Activated CD8-positive, alpha-beta T cell treated with anti-CD3 and anti-CD28 coated beads, Interleukin-2, amount 10 ng/mL, durations not matched to agents 7 days and 5 days (primary cell): ENCODE data around the gene SEPTIN1. TPM values are rescaled to one million over a fixed set of nuclear protein-coding genes. Genes with fewer than 3 reads are reported as not detected.

Source experiments
- ATAC-seq: fragments of 150-1000 bp; cut with Tn5 transposase; one replicate; pipeline ENCODE4 v1.10.0; 2021; ENCODE audit warnings: moderate library complexity
- CTCF ChIA-PET: fragments of 350-600 bp; sonication (Branson Sonifier 250); formaldehyde crosslinking; loops from one replicate; lab custom pipeline; 2021; ENCODE audit warnings: antibody characterized with exemption; lab: Charles Lee
- POLR2A ChIA-PET: fragments of 350-600 bp; sonication (Branson Sonifier 250); formaldehyde crosslinking; loops from one replicate; lab custom pipeline; 2021; ENCODE audit warnings: antibody characterized with exemption; lab: Charles Lee
- DNase-seq: peaks from one replicate; pipeline ENCODE4 v3.0.0-alpha.2; 2020
- H3K27ac Mint-ChIP-seq: one replicate; pipeline ENCODE4 v1.8.0; 2021; ENCODE audit warnings: mild to moderate bottlenecking, mixed read lengths
- H3K27me3 Mint-ChIP-seq: one replicate; pipeline ENCODE4 v1.8.0; 2021; ENCODE audit warnings: low read depth, mixed read lengths
- H3K36me3 Mint-ChIP-seq: one replicate; pipeline ENCODE4 v1.8.0; 2021; ENCODE audit warnings: low read depth, mixed read lengths
- H3K4me1 Mint-ChIP-seq: one replicate; pipeline ENCODE4 v1.8.0; 2021; ENCODE audit warnings: low read depth, mixed read lengths
- H3K4me3 Mint-ChIP-seq: one replicate; pipeline ENCODE4 v1.8.0; 2021; ENCODE audit warnings: mild to moderate bottlenecking, mixed read lengths
- H3K9me3 Mint-ChIP-seq: one replicate; pipeline ENCODE4 v1.8.0; 2022; ENCODE audit warnings: mixed read lengths; ENCODE audit not compliant: insufficient read depth
- total RNA-seq, 2 experiments: library from RNA; stranded (reverse); gene quantifications; one replicate each; pipeline ENCODE4 v1.2.3, GENCODE V29; 2021

The SEPTIN1 gene
- total RNA-seq, 2 experiments from 2014 or later: 321 to 342 TPM

DNA sequence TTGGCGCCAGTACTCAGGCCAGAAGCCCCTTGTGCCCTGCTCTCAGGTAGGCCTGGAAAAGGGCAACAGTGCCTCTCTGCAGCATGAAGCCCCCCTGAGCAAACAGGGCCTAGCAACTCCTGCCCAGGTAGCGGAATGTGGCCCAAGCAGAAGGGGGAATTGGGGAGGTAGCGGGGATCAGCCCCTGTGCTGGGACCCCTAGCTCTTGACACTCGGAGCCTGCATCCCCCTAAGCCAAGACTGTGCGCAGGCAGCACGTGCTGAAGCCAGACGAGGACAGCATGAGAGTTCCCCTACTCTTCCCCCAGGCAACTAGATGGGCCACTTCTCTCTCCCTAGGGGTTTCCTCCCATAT is 26.4 kb downstream of the SEPTIN1 start:
- Mint-ChIP-seq H3K36me3 (peaks cover 69% of the 10 kb centered on the region), H3K4me3 (peak overlapping the region; percentile 95)

DNA sequence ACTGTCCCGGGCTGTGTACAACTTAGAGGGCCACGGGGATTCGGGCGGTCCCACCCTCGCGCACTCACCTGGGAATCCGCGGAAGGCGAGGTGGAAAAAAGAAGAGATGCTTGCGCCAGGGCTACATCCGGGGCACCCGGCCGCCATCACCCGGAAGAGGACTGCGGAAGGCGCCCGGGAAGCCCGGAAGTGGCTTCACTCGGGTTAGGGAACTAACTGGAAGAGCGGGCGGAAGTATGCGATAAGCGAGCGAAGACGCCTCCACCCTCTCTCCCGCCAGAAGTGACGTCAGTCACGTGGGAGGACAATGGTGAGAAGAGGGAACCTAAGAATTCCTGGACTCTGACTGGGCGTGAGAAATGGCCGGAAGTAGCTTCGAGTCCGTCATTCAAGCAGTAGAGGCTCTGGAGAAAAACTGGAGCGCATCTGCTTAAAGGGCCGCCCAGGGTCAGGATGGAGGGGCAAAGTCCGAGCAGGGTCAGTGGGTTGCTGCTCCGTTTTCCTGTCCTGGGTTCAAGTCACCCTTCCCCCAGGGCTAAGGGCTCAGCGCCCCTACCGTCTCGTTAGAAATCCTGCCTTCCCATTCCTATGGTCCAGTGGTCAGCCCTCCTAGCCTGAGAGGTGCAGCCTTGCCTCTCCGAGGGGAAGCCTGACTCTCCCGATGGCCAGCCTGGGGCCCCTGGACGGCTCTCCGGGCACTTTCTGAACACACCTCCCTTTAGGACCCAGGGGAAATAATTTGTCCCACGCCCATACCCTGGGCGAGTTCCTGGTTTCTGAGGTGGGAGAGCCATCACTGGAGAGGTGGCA is 27.0 kb downstream of the SEPTIN1 start, which contains the start of gene CD2BP2:
Gene CD2BP2 (minus strand): TSS at position 165 of the 810 bp plus-strand sequence. CDS start 627 bp downstream, outside the sequence.
- H3K27me3 Mint-ChIP-seq: no peaks in the 10 kb centered on the region
- H3K36me3 Mint-ChIP-seq: peaks cover 70% of the 10 kb centered on the region
- peaks cover 62% of the 10 kb centered on the region for H3K4me1 Mint-ChIP-seq
- ATAC-seq: peak; percentile 83
- no peaks in the 10 kb centered on the region for H3K9me3 Mint-ChIP-seq
- peak; percentile 88 for DNase-seq
- ChIA-PET POLR2A (interaction anchor here (0.6 to 2.0 kb wide), 11 partner anchors 11 to 290 kb away, joined by 3 to 8 read pairs (median 4); partner anchors contain the start of genes ALDOA, SEPTIN1, TBC1D10B and ZNF48), CTCF (interaction anchor here (1.6 to 3.3 kb wide), 3 partner anchors 10 to 55 kb away, joined by 5 to 14 read pairs (median 8); partner anchors contain the start of gene TBC1D10B)
- peak within 1 kb of the TSS; percentile 95 for H3K4me3 Mint-ChIP-seq
- H3K27ac Mint-ChIP-seq: peak within 1 kb of the TSS; percentile 89

More for the DNA sequence above, 26.4 kb downstream of the SEPTIN1 start:
- DNase-seq (no peak), ATAC-seq (no peak)
- H3K9me3 Mint-ChIP-seq: no peaks in the 10 kb centered on the region
- peaks cover 57% of the 10 kb centered on the region for H3K4me1 Mint-ChIP-seq
- H3K27me3 Mint-ChIP-seq: no peaks in the 10 kb centered on the region
- CTCF ChIA-PET: interaction anchor here (1.1 to 3.3 kb wide), 2 partner anchors 10 to 15 kb away, joined by 6 to 14 read pairs; partner anchors contain the start of gene TBC1D10B
- H3K27ac Mint-ChIP-seq: peak overlapping the region; percentile 89
- POLR2A ChIA-PET: interaction anchor here (0.7 to 2.0 kb wide), 8 partner anchors 15 to 291 kb away, joined by 3 to 8 read pairs (median 4); partner anchors contain the start of genes ALDOA, CORO1A and SEPTIN1

DNA sequence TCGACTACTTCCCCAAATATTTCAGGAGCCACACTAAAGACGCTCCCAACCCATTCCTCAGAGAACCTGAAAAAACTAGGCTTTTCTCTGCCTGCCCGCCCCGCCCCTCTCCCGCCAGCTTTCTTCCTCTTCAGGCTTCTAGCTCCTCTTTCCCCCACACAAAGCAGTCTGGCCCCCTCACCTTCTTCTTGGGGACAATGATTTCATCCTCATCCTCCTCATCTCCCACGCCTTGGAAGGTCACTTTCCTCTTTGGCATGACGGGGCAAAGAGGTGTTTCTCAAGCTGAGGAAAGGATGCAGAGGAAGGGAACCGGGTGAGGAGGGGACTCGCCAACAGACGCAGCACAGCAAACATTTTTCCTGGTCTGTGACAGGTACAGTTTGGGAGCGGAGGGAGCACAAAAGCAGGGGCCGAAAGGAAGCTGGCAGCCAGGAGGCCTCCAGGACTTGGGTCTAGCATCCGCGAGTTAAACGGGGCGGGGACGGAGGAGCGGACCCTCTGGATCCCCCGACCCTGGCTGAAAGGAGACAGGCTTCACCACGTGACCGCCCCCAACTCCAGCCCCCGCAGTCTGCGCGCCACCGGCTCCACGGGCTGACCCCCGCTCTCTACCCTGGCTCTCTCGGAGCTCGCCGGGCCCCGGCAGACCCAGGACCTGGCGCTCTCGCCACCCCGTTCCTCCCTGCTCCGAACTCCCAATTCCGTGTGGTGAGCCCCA is 27.8 kb downstream of the SEPTIN1 start:
- Mint-ChIP-seq H3K4me1 (peaks cover 67% of the 10 kb centered on the region), H3K4me3 (peak overlapping the region; percentile 95)
- peak; percentile 59 for ATAC-seq

DNA sequence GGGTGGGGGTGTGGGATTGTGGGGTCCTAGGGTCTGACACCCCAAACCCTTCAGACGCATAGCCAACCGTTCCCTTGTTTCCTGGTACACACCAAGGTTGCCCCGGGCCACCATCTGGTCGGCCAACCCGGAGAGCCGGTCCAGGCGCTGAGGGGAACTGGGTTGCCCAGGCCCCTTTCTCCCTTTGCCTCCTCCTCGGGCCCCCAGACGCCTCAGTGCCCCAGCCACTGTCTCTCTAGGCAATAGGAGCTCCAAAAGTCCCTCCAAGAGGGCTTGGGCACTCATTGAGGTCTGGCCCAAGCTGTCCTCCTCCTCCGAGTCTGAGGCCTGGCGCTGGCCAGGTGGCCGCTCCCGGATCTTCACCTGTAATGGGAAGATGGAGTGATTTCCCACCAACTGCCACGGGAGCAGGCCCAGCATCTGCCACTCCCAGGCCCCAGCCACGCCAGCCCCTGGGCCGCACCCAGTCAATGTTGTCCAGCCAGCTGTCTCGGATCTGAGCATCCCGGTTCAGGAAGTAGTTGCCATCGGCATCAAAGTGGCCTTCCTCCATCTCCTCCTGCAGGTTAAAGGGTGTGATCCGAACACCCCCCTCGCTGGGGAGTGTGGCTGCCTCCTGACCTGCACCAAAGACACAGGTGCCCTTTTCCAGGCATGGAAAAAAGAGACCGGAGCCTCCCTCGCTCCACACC is 28.8 kb downstream of the SEPTIN1 start:
- POLR2A ChIA-PET: interaction anchor here (0.5 to 2.0 kb wide), 5 partner anchors 9 to 56 kb away, joined by 3 to 7 read pairs (median 4); partner anchors contain the start of gene TBC1D10B
- Mint-ChIP-seq H3K27me3 (no peaks in the 10 kb centered on the region), H3K27ac (peak overlapping the region; percentile 30), H3K4me3 (peak overlapping the region; percentile 95), H3K4me1 (peaks cover 75% of the 10 kb centered on the region), H3K36me3 (peaks cover 67% of the 10 kb centered on the region), H3K9me3 (no peaks in the 10 kb centered on the region)
- ATAC-seq: no peak
- DNase-seq: no peak
- CTCF ChIA-PET: interaction anchor here (1.4 to 3.3 kb wide), 4 partner anchors 11 to 76 kb away, joined by 3 to 14 read pairs (median 6); partner anchors contain the start of genes DCTPP1 and TBC1D10B

More for the DNA sequence above, 27.8 kb downstream of the SEPTIN1 start:
- Mint-ChIP-seq H3K9me3 (no peaks in the 10 kb centered on the region), H3K36me3 (peaks cover 69% of the 10 kb centered on the region), H3K27ac (peak overlapping the region; percentile 89), H3K27me3 (no peaks in the 10 kb centered on the region)
- DNase-seq: no peak
- ChIA-PET POLR2A (interaction anchor here (0.6 to 2.0 kb wide), 9 partner anchors 11 to 289 kb away, joined by 3 to 7 read pairs (median 4); partner anchors contain the start of genes ALDOA, TBC1D10B and ZNF48), CTCF (interaction anchor here (1.4 to 3.3 kb wide), 4 partner anchors 10 to 75 kb away, joined by 3 to 14 read pairs (median 6); partner anchors contain the start of genes DCTPP1 and TBC1D10B)

DNA sequence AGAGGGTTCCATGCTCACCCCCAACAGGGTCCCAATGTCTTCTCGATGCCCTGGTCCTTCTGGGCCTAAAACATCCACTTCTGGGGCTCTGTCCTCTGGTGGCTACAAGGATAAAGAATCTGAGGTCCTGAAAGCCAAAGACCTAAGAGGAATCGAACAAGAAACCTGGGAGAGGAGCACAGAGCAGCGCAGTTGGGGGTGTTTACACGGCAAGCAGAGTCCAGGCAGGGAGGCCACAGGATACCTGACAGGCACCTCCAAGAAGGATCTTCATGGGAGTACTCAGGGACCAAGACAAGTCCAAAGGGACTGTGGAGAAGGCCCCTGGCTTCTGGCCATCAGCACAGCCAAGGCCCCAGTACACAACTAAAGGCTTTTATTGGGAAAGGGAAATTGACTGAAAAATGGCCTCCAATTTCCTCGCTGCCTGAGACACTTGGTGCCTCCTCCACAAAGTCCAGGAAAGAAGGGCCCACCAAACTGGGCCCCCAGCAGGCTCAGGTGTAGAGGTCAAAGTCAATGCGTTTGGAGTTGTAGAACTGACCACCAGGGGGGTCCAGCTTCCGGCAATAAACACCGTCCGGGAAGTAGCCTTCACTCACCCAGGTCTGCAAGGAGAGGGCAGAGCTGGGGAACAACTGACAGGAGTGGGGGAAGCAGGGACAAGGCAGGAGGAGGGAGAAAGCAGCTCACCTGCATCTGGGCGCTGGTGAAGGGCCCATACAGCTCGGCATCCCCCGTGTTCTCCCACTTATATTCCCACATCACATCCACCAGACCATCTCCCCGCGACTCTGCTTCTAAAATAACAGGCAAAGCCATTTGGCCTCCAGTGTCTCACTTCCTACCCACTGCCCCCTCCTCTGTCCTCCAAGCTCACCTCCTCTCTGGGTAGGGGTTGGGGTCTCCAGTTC is 29.6 kb downstream of the SEPTIN1 start:
- Mint-ChIP-seq H3K36me3 (peaks cover 65% of the 10 kb centered on the region), H3K9me3 (no peaks in the 10 kb centered on the region), H3K4me1 (peaks cover 74% of the 10 kb centered on the region), H3K4me3 (peak overlapping the region; percentile 12), H3K27me3 (no peaks in the 10 kb centered on the region), H3K27ac (peak overlapping the region; percentile 60)
- POLR2A ChIA-PET: interaction anchor here (1.2 kb wide), 1 partner anchor 8 kb away, joined by 4 read pairs; no protein-coding TSS in a partner anchor
- ATAC-seq (no peak), DNase-seq (no peak)
- CTCF ChIA-PET: interaction anchor here (3.3 kb wide), 1 partner anchor 18 kb away, joined by 14 read pairs; the partner anchor contains the start of gene TBC1D10B

DNA sequence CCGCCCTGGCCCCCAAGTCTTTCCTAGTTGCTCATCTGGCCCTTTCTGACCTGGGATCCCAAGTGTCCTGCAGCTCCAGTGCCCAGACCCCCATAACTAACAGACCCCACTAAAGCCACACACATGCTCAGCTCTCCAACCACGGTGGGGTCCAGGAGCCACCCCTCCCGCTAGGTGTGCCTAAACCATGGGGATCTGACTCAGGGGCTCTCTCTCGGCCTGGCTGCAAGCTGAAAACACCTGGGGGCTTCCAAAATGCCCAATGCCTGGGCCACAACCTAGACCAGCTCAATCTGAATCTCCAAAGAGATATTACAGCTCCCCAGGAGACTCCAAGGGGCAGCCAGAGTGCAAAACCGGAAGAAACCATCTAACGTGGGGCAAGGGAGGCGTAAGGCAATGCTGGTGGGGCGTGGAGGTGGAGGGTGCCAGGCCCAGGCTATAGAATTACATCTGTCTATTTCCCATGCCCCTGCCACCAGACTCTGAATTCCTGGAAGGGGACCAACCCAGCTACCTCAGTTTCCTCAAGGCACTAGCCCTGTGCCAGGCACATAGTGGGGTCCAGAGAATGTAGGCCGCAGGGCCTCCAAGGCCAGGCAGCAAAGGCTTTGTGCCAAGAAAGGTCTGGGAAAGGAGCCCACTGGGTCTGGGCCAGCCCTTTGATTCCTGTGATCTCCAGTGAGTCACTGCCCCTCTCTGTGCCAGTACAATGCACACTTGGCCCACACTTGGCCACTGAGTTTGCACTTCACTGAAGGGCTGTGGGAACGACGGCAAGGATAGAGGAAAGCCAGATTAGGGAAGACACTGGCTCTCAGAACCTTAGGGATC is 30.6 kb downstream of the SEPTIN1 start:
- Mint-ChIP-seq H3K36me3 (peaks cover 56% of the 10 kb centered on the region), H3K27me3 (no peaks in the 10 kb centered on the region), H3K4me1 (peaks cover 64% of the 10 kb centered on the region), H3K4me3 (no peak overlapping the region), H3K9me3 (no peaks in the 10 kb centered on the region), H3K27ac (peak overlapping the region; percentile 61)
- CTCF ChIA-PET: no interaction called here
- POLR2A ChIA-PET: no interaction called here
- no peak for ATAC-seq
- no peak for DNase-seq

DNA sequence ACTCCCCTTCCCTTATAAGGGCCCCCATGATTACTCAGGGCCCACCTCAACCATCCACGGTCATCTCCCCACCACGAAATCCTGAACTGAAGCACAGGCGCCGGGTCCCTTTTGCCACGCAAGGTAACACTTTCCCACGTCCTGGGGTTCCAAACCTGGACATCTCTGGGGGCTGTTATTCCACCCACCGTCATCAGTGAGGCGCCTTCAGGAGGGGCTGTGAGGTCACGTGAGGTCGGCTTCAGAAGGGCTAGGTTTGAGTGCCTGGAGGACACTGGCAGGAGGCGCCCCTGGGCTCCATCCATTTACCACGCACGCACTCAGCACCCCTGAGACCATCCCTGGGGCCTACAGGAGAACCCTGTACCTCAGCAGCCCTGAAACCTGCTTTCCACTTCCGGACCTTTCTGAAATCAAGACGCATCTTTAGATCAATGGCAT is 31.3 kb downstream of the SEPTIN1 start:
- peaks cover 57% of the 10 kb centered on the region for H3K4me1 Mint-ChIP-seq
- ATAC-seq (no peak), DNase-seq (no peak)
- peaks cover 50% of the 10 kb centered on the region for H3K36me3 Mint-ChIP-seq
- H3K9me3 Mint-ChIP-seq: no peaks in the 10 kb centered on the region
- POLR2A ChIA-PET: no interaction called here
- H3K4me3 Mint-ChIP-seq: no peak overlapping the region
- H3K27ac Mint-ChIP-seq: peak overlapping the region; percentile 74
- H3K27me3 Mint-ChIP-seq: no peaks in the 10 kb centered on the region
- CTCF ChIA-PET: no interaction called here

DNA sequence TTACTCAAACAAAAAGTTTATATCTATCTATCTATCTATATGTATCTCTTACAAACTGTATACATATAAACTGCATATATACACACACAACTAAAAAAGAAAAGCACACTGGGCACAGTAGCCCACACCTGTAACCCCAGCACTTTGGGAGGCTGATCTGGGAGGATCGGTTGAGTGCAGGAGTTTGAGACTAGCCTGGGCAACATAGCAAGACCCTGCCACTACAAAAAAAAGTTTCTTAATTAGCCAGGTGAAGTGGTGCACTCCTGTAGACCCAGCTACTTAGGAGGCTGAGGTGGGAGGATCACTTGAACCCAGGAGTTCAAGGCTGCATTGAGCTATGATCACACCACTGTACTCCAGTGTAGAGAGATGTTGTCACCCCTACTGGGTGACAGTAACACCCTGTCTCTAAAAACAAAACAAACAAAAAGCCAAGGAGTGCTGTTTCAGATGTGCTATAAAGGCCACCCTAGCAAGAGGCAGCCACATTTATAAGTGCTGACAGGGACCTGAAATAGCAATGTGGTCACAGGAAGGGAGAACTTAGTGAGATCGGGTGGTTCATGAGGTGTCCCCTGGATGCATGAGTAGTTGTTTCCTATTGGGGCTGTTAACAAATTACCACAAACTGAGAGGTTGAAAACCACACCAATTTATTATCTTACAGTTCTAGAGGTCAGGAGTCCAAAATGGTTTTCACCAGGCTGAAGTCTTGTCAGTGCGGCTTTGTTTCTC is 32.1 kb downstream of the SEPTIN1 start:
- Mint-ChIP-seq H3K36me3 (peaks cover 49% of the 10 kb centered on the region), H3K27ac (peak overlapping the region; percentile 74), H3K27me3 (no peaks in the 10 kb centered on the region), H3K9me3 (no peaks in the 10 kb centered on the region), H3K4me1 (peaks cover 50% of the 10 kb centered on the region), H3K4me3 (no peak overlapping the region)
- DNase-seq: peak; percentile 53
- ChIA-PET CTCF (interaction anchor here (0.6 kb wide), 1 partner anchor 59 kb away, joined by 3 read pairs; no protein-coding TSS in a partner anchor), POLR2A (interaction anchor here (0.6 to 1.5 kb wide), 2 partner anchors 15 to 246 kb away, joined by 3 to 5 read pairs; no protein-coding TSS in a partner anchor)
- peak; percentile 42 for ATAC-seq

DNA sequence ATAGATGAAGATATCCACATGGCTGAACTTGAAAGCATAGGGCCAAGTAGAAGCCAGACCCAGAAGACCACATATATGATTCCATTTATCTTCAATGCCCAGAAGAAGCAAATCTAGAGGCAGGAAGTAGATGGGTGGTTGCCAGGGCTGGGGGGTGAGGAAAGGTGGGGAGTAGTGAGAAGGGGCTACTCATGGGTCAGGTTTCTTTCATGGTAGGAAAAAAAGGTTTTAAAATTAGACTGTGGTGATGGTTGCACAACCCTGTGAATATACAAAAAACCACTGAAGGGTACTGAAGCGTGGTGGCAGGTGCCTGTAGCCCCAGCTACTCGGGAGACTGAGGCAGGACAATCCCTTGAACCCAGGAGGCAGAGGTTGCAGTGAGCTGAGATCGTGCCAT is 32.7 kb downstream of the SEPTIN1 start:
- H3K4me3 Mint-ChIP-seq: no peak overlapping the region
- peak overlapping the region; percentile 63 for H3K27ac Mint-ChIP-seq
- H3K36me3 Mint-ChIP-seq: peaks cover 45% of the 10 kb centered on the region
- ChIA-PET POLR2A (interaction anchor here (0.6 to 1.5 kb wide), 2 partner anchors 14 to 246 kb away, joined by 3 to 5 read pairs; no protein-coding TSS in a partner anchor), CTCF (no interaction called here)
- DNase-seq (no peak), ATAC-seq (no peak)
- no peaks in the 10 kb centered on the region for H3K9me3 Mint-ChIP-seq
- H3K4me1 Mint-ChIP-seq: peaks cover 47% of the 10 kb centered on the region
- H3K27me3 Mint-ChIP-seq: no peaks in the 10 kb centered on the region
